ENCODE measurements around the gene C1orf174. TPM values are rescaled to one million over a fixed set of nuclear protein-coding genes. Genes with fewer than 3 reads are reported as not detected.

Gene C1orf174
- total and polyA plus RNA-seq, 2 of the 13 experiments (the other 11 are each of a cell fraction or from before 2014, with no cell fraction given): 21.6 to 31.4 TPM

GRCh38 chr1:3907031-3907534 lies 7.0 kb upstream of the C1orf174 start (continued):
- peak; percentile 31 for TF ChIP-seq CTCF (CRISPR knock-in tag; IDR thresholded peaks at IDR 0.05)
- TF ChIP-seq ZNF678 (CRISPR knock-in tag; IDR thresholded peaks at IDR 0.05): no peak
- peak; percentile 96 for TF ChIP-seq ZSCAN25 (CRISPR knock-in tag; IDR thresholded peaks at IDR 0.05)
- peak; percentile 86 for TF ChIP-seq ZBTB33 (CRISPR knock-in tag; IDR thresholded peaks at IDR 0.05)
- TF ChIP-seq ZNF33B (CRISPR knock-in tag; IDR thresholded peaks at IDR 0.05): no peak
- TF ChIP-seq ZNF264 (CRISPR knock-in tag; IDR thresholded peaks at IDR 0.05): no peak

GRCh38 chr1:3906672-3907020 lies 6.6 kb upstream of the C1orf174 start:
- no TSS peak for BruUV-seq (replicated peaks)
- no peak overlapping the region for H3K4me3 ChIP-seq (replicated peaks in 1 of 3; ENCODE audit: insufficient read depth in 1 of 3, low read depth in 2 of 3, low read length in 3 of 3)
- no peak overlapping the region for H3K4me2 ChIP-seq (ENCODE audit: low read depth, low read length)
- H2AFZ ChIP-seq (ENCODE audit: low read length): no peak overlapping the region
- H3K79me2 ChIP-seq (ENCODE audit: insufficient read depth, low read length): peaks cover 2% of the 10 kb centered on the region
- DNase-seq (ENCODE audit: low spot score) (no peak), ATAC-seq (no peak), FAIRE-seq (no peak)
- intact Hi-C loops (cut with micrococcal nuclease; ENCODE audit: unreplicated experiment) (loop anchor here (10.0 kb wide), 1 partner anchor 132 kb away; the partner anchor contains the start of gene SMIM1), in situ Hi-C loops (cut with HindIII; ENCODE audit: extremely low pct_ligation_motif_present, low pct_unique_long_range_greater_than_20kb) (loop anchor here (25.0 kb wide), 1 partner anchor 156 kb away; no protein-coding TSS in a partner anchor)
- H3K27me3 ChIP-seq (ENCODE audit: control insufficient read depth in 1 of 2, insufficient read depth in 2 of 2, low read length in 2 of 2): no peaks in the 10 kb centered on the region
- 100% methylated on average over 6 of the region's 11 CpGs for WGBS (ENCODE audit: low lambda C conversion rate)
- H3K9ac ChIP-seq (ENCODE audit: insufficient read depth, low read depth, low read length): no peak overlapping the region
- no peaks in the 10 kb centered on the region for H3K9me3 ChIP-seq (ENCODE audit: low read length)
- H3K27ac ChIP-seq (ENCODE audit: extremely low read length, insufficient read depth, low read length): no peak overlapping the region
- peaks cover 61% of the 10 kb centered on the region for H3K4me1 ChIP-seq (ENCODE audit: insufficient read depth, low read length)
- ChIA-PET POLR2A (interaction anchor here (1.0 kb wide), 1 partner anchor 49 kb away, joined by 4 read pairs; the partner anchor contains the start of genes CEP104 and DFFB), CTCF (ENCODE audit: low intra/inter-chr PET ratio, low total read pairs) (no interaction called here)
- H3K36me3 ChIP-seq (replicated peaks in 1 of 2; ENCODE audit: control insufficient read depth in 1 of 2, insufficient read depth in 2 of 2, low read length in 2 of 2): no peaks in the 10 kb centered on the region
- no peaks in the 10 kb centered on the region for H4K20me1 ChIP-seq (ENCODE audit: insufficient read depth, low read length)
- TF ChIP-seq XRCC5 (optimal IDR thresholded peaks at IDR 0.05; ENCODE audit: low read length): no peak
- TF ChIP-seq ZNF704 (CRISPR knock-in tag; IDR thresholded peaks at IDR 0.05; ENCODE audit: borderline replicate concordance): no peak
- no peak for TF ChIP-seq CBX1 (IDR thresholded peaks at IDR 0.05; ENCODE audit: low read depth)
- TF ChIP-seq ZNF629 (CRISPR knock-in tag; conservative IDR thresholded peaks at IDR 0.05): no peak
- no peak for TF ChIP-seq ZNF281 (CRISPR knock-in tag; IDR thresholded peaks at IDR 0.05; ENCODE audit: borderline replicate concordance)
- no peak for TF ChIP-seq ELK4 (CRISPR knock-in tag; IDR thresholded peaks at IDR 0.05; ENCODE audit: borderline replicate concordance)
